ENCODE results near the gene NFATC3. TPM values are rescaled to one million over a fixed set of nuclear protein-coding genes. Genes with fewer than 3 reads are reported as not detected.

Gene NFATC3
- total RNA-seq, 1 experiment from 2014 or later = 33.0 TPM

GRCh38 chr16:68232335-68232734, 147.2 kb downstream of the NFATC3 start:
- Mint-ChIP-seq H3K4me1 (peaks cover 19 to 25% of the 10 kb centered on the region in 2 experiments), H3K4me3 (no peak overlapping the region; a peak in 1 of 5 replicates), H3K27me3 (ENCODE audit: low read depth) (no peaks in the 10 kb centered on the region), H3K9me3 (no peaks in the 10 kb centered on the region), H3K27ac (no peak overlapping the region), H3K36me3 (ENCODE audit: insufficient read depth in 1 of 3, low read depth in 3 of 3) (peaks cover 10 to 53% (median 46%) of the 10 kb centered on the region in 3 experiments; a peak in 6 of 7 replicates)
- no peak for DNase-seq
- Histone ChIP-seq H2BK15ac (ENCODE audit: low read depth, low read length) (no peak overlapping the region), H3T11ph (ENCODE audit: low read length) (no peak overlapping the region), H3K18ac (ENCODE audit: insufficient read length, low read depth, low read length) (no peak overlapping the region), H3K4me2 (ENCODE audit: insufficient read depth, insufficient read length, low read length) (no peak overlapping the region), H3K56ac (ENCODE audit: insufficient read length, low read depth, low read length) (no peak overlapping the region), H3K9ac (ENCODE audit: extremely low read depth, insufficient read length, low read length) (no peak overlapping the region), H3K23me2 (ENCODE audit: insufficient read length, low read depth, low read length, poor library complexity, severe bottlenecking) (peaks cover 13% of the 10 kb centered on the region), H3K27me3 (ENCODE audit: insufficient read depth, low read length) (no peaks in the 10 kb centered on the region), H4K20me1 (ENCODE audit: control insufficient read depth, insufficient read depth, insufficient read length) (no peaks in the 10 kb centered on the region), H4K91ac (ENCODE audit: insufficient read length, low read depth, low read length) (no peak overlapping the region), H2BK12ac (ENCODE audit: insufficient read length, low read depth, low read length) (no peak overlapping the region), H3K27ac (ENCODE audit: insufficient read length, low read depth, low read length) (no peak overlapping the region), H2BK120ac (ENCODE audit: low read depth, low read length, poor library complexity, severe bottlenecking) (no peak overlapping the region), H3K79me1 (ENCODE audit: insufficient read depth, low read depth, low read length, poor library complexity, severe bottlenecking) (no peaks in the 10 kb centered on the region), H2BK5ac (ENCODE audit: insufficient read length, low read length) (no peak overlapping the region), H2AK5ac (ENCODE audit: insufficient read length, low read length) (no peak overlapping the region), H3K4me1 (ENCODE audit: insufficient read depth, low read length) (no peaks in the 10 kb centered on the region; the same call in 1 of the 2 replicates), H3K14ac (ENCODE audit: insufficient read depth, low read length) (no peak overlapping the region), H3K9me3 (ENCODE audit: control insufficient read depth, low read depth, low read length) (no peaks in the 10 kb centered on the region), H2BK20ac (ENCODE audit: low read depth, low read length, poor library complexity, severe bottlenecking) (no peak overlapping the region), H4K8ac (replicated peaks; ENCODE audit: insufficient read length, low read depth, low read length) (no peak overlapping the region), H2AFZ (ENCODE audit: low read length) (no peak overlapping the region), H3K4ac (ENCODE audit: low read depth, low read length) (no peak overlapping the region), H4K5ac (ENCODE audit: insufficient read length, low read depth, low read length) (no peak overlapping the region), H3K79me2 (ENCODE audit: insufficient read depth, low read length) (no peaks in the 10 kb centered on the region; the same call in 1 of the 2 replicates), H3K23ac (ENCODE audit: insufficient read length, low read depth, low read length) (no peak overlapping the region)
- no CpG with 5 or more reads among the region's 16 CpGs for WGBS (ENCODE audit: extremely low coverage, insufficient read length, low lambda C conversion rate)
- no peak for TF ChIP-seq CTCF (conservative IDR thresholded peaks at IDR 0.05)
